Adrenal gland (tissue), 5 donors: ENCODE data around the gene WIPF3.

Source experiments
- CTCF ChIP-seq, 6 experiments: fragments of 450-650 bp in 4 of 6; fragments of 200-600 bp in 2 of 6; sonication (generic) in 1 of 6; IDR thresholded peaks; 1 replicate in 5 of 6; 2 replicates in 1 of 6; pipeline versions ENCODE4 v1.5.1 to v1.8.0; 2016 to 2021; ENCODE audit warnings: antibody characterized with exemption in 6 of 6, mild to moderate bottlenecking in 2 of 6, moderate library complexity in 1 of 6
- POLR2A ChIP-seq, 2 donors: fragments of 450-650 bp; IDR thresholded peaks; one replicate each; pipeline ENCODE4 v1.6.1; 2017; ENCODE audit warnings: antibody characterized with exemption in 2 of 2, mild to moderate bottlenecking in 2 of 2, moderate library complexity in 1 of 2
- donor health status: DM: no; HTN: no; CAD: no.

GRCh38 chr7:29895559-29895958 is 89.3 kb downstream of the WIPF3 start:
- no peak for TF ChIP-seq CTCF (IDR thresholded peaks at IDR 0.05)
- no peak for TF ChIP-seq POLR2A (IDR thresholded peaks at IDR 0.05)
